Measurements from ENCODE around the gene FAM117B. TPM values are rescaled to one million over a fixed set of nuclear protein-coding genes. Genes with fewer than 3 reads are reported as not detected.
"Not testable (repeated sequence)": the region's sequence is repeated elsewhere in the genome, so short reads cannot be mapped to it uniquely, and the experiment has no call there.

The FAM117B gene
- total RNA-seq, 2 experiments from 2014 or later, result 23.0 to 24.9 TPM

DNA sequence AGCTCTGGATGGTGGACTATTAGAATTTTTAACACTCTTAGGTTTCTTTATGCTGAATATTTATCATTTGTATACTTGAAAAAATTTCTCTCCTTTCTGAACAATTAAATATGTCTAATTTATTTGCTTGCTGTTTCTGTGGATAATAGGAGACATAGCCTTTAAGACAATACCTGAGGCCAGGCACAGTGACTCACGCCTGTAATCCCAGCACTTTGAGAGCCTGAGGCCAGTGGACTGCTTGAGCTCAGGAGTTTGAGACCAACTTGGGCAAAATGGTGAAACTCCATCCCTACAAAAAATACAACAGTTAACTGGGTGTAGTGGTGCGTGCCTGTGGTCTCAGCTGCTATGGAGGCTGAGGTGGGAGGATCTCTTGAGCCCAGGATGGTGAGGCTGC lies 54.7 kb downstream of the FAM117B start:
- CTCF ChIA-PET, result no interaction called here
- Mint-ChIP-seq H3K4me3 (no peak overlapping the region), H3K4me1 (peaks cover 12% of the 10 kb centered on the region), H3K27me3 (no peaks in the 10 kb centered on the region), H3K9me3 (peaks cover 4% of the 10 kb centered on the region), H3K36me3 (ENCODE audit: low read depth) (peaks cover 7% of the 10 kb centered on the region), H3K27ac (no peak overlapping the region)
- POLR2A ChIA-PET, result no interaction called here
- DNase-seq, result no peak

DNA sequence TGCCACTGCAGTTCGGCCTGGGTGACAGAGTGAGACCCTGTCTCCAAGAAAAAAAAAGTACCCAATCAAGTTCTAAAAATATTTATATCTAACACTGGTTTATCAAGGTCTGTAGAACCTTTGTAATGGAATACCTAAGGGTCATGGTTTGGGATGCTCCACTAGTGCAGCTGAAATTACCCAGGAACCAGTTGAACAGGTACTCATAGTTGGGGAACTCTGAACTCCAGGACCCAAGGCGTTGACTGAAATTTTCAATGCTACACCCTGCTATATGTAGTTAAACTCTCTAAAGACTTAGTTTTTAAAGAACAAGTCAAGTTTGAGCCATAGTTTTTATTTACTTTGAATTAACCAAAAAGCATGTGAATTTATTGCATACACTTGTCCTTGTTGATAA lies 55.1 kb downstream of the FAM117B start:
- Mint-ChIP-seq H3K27ac (no peak overlapping the region), H3K9me3 (peaks cover 4% of the 10 kb centered on the region), H3K27me3 (no peaks in the 10 kb centered on the region), H3K4me3 (no peak overlapping the region), H3K36me3 (ENCODE audit: low read depth) (peaks cover 7% of the 10 kb centered on the region), H3K4me1 (peaks cover 17% of the 10 kb centered on the region)
- CTCF ChIA-PET, result no interaction called here
- no peak for DNase-seq
- POLR2A ChIA-PET, result no interaction called here

DNA sequence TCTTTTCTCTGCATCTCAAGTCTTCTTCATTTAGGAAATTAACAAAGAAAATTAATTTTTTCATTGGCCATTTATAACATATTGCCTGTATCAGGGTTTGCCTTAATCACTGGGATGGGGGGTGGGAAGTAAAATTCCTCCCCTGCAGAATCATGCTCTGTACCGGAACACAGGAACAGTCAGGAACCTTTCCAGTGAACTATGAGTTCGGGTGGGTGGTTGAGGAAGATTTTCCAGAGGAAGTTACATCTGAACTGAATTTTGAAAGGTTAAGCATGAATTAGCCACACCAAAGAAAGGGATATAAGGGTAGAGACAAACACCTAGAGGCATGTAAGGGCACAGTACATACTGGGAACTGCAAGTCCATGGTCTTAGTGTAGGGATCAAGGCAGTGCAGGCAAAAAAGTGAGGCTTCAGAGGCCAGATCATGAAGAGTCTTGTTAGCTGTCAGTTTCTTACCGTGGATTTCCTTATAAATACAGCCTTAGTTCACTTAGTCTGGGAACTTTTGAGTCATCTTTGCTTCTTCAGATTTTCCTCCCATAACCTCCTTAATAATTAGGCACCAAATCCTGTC lies 55.6 kb downstream of the FAM117B start:
- peaks cover 7% of the 10 kb centered on the region for H3K36me3 Mint-ChIP-seq (ENCODE audit: low read depth)
- H3K4me3 Mint-ChIP-seq, result no peak overlapping the region

DNA sequence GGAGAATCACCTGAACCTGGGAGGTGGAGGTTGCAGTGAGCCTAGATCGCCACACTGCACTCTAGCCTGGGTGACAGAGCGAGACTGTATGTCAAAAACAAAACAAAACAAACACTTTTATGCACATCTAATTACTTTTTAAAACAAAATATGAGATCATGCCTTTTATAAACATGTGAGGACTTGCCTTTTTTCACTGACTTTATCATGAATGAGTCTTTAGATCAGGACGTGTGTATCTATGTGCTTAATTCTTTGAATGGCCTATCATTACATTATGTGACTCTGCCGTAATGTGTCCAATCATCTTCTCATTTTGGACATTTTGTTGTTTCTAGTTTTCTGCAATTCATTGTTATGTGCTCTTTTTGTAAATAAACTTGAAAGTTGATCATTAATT lies 58.7 kb downstream of the FAM117B start:
- Mint-ChIP-seq H3K9me3 (peaks cover 2% of the 10 kb centered on the region), H3K4me3 (no peak overlapping the region), H3K27ac (peak overlapping the region; percentile 3), H3K4me1 (peaks cover 22% of the 10 kb centered on the region), H3K36me3 (ENCODE audit: low read depth) (peaks cover 16% of the 10 kb centered on the region), H3K27me3 (no peaks in the 10 kb centered on the region)
- ChIA-PET CTCF (no interaction called here), POLR2A (interaction anchor here (0.6 kb wide), 1 partner anchor 1104 kb away, joined by 3 read pairs; no protein-coding TSS in a partner anchor)
- no peak for DNase-seq

More for the DNA sequence above, 55.6 kb downstream of the FAM117B start:
- Mint-ChIP-seq H3K4me1 (peaks cover 22% of the 10 kb centered on the region), H3K27me3 (no peaks in the 10 kb centered on the region), H3K9me3 (peaks cover 4% of the 10 kb centered on the region), H3K27ac (no peak overlapping the region)
- CTCF ChIA-PET, result no interaction called here
- no peak for DNase-seq
- POLR2A ChIA-PET, result no interaction called here

DNA sequence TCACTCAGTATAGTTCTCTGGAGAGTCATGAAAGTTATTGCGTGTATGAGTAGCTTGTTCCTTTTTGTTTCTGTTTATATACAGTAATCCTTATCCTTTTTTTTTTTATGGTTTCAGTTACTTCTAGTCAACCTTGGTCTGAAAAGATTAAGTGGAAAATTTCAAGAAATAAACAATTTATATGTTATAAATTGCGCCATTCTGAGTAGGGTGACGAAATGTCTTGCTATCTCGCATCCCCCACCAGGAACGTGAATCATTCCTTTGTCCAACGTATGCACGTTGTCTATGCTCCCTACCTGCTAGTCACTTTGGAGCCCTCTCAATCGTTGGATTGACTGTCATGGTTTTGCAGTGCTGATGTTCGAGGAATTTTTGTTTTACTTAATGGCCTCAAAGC lies 60.4 kb downstream of the FAM117B start:
- POLR2A ChIA-PET, result interaction anchor here (0.7 kb wide), 1 partner anchor 506 kb away, joined by 4 read pairs; no protein-coding TSS in a partner anchor
- Mint-ChIP-seq H3K27me3 (no peaks in the 10 kb centered on the region), H3K27ac (no peak overlapping the region), H3K36me3 (ENCODE audit: low read depth) (peaks cover 22% of the 10 kb centered on the region), H3K4me1 (peaks cover 28% of the 10 kb centered on the region), H3K9me3 (peaks cover 5% of the 10 kb centered on the region), H3K4me3 (no peak overlapping the region)
- CTCF ChIA-PET, result interaction anchor here (1.0 kb wide), 1 partner anchor 10 kb away, joined by 5 read pairs; no protein-coding TSS in a partner anchor
- DNase-seq, result no peak

DNA sequence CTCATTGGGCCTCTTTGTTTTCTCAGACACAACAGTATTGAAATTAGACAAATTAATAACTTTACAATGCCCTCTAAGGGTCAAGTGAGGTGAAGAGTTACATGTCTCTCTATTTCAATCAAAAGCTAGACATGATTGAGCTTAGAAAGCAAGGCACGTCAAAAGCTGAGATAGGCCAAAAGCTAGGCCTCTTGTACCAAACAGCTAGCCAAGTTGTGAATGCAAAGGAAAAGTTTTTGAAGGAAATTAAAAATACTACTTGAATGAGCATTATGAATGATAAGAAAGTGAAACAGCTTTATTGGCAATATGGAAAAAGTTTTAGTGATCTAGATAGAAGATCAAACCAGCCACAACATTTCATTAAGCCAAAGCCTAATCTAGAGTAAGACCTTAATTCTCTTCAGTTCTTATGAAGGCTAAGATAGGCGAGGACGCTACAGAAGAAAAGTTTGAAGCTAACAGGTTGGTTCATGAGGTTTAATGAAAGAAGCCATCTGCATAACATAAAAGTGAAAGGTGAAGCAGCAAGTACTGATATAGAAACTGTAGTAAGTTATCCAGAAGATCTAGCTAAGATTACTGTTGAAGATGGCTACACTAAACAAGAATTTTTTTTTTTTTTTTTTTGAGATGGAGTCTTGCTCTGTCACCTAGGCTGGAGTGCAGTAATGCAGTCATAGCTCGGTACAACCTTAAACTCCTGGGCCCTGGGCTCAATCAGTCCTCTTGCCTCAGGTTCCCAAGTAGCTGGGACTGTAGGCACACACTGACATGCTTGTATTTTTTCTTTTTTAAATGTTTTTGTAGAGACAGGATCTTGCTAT lies 65.5 kb downstream of the FAM117B start:
- no peak for DNase-seq
- H3K27ac Mint-ChIP-seq, result peak overlapping the region; percentile 37
- ChIA-PET CTCF (interaction anchor here (1.3 kb wide), 1 partner anchor 41 kb away, joined by 3 read pairs; no protein-coding TSS in a partner anchor), POLR2A (interaction anchor here (1.0 kb wide), 3 partner anchors 31 to 66 kb away, joined by 4 to 6 read pairs (median 4); no protein-coding TSS in a partner anchor)
- H3K4me3 Mint-ChIP-seq, result peak overlapping the region; percentile 3
- peaks cover 41% of the 10 kb centered on the region for H3K4me1 Mint-ChIP-seq
- peaks cover 7% of the 10 kb centered on the region for H3K9me3 Mint-ChIP-seq
- no peaks in the 10 kb centered on the region for H3K27me3 Mint-ChIP-seq
- H3K36me3 Mint-ChIP-seq (ENCODE audit: low read depth), result peaks cover 27% of the 10 kb centered on the region

DNA sequence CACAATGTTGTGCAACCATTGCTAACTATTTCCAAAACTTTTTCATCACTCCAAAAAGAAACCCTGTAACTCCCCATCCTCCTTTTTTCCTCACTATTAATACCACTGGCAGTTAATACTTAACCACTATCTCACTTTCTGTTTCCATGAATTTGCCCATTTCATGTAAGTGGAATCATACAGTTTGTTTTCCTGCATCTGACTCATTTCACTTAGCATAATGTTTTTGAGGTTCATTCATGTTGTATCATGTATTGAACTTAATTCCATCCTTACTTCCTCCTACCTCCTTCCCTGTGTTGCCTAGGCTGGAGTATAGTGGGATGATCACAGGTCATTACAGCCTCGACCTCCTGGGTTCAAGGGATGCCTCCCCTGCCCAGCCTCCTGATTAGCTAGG lies 68.3 kb downstream of the FAM117B start:
- ChIA-PET POLR2A (no interaction called here), CTCF (no interaction called here)
- H3K9me3 Mint-ChIP-seq, result peaks cover 7% of the 10 kb centered on the region
- peaks cover 24% of the 10 kb centered on the region for H3K36me3 Mint-ChIP-seq (ENCODE audit: low read depth)
- H3K4me3 Mint-ChIP-seq, result no peak overlapping the region
- no peaks in the 10 kb centered on the region for H3K27me3 Mint-ChIP-seq
- peaks cover 52% of the 10 kb centered on the region for H3K4me1 Mint-ChIP-seq
- no peak for DNase-seq
- H3K27ac Mint-ChIP-seq, result no peak overlapping the region

DNA sequence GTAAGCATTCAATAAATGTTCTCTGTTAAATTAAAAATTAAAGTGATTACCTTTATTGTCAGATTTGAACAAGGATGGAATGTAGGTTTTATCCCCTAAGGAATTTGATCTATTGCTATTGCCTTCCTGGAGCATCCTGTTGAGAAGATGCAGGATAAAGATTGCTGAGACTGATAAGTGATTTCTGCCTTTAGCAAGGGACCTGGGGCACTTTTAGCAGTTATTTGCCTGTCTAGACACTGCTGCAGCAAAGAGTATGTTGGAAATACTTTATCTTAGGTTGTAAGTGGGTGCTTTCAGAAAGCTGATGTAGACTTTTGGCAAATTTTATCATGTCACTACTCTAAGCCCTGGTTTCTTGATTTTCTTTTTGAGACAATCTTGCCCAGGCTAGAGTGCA lies 69.5 kb downstream of the FAM117B start:
- no peak overlapping the region for H3K27ac Mint-ChIP-seq

DNA sequence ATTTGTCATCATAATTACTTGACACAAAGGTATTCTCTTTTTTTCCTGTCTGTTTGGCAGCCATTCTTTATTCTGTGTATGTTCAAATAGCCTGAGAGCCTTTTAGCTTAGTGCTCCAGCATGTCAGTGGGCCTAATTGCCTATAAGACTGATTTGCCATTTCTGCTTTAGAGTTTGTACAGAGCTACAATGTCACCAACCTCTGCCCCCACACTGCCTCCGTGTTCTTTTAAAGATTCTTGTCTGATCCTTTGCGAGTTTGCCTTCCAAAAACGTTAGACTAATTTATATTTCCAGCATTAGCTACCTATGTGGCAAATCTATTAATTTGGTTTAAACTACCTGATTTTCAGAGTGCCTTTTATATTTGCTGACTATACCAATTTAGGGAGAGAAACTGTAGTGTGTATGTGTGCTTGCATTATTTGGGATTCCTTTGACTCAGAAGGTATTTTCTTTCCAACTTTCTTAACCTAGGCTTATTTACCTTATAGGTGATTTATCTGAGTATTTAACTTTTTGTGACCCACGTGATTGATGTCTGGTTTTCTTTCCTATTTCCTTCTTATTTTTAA lies 70.8 kb downstream of the FAM117B start:
- Mint-ChIP-seq H3K27me3 (no peaks in the 10 kb centered on the region), H3K36me3 (ENCODE audit: low read depth) (peaks cover 27% of the 10 kb centered on the region), H3K4me1 (peaks cover 41% of the 10 kb centered on the region), H3K27ac (peak overlapping the region; percentile 52), H3K4me3 (no peak overlapping the region), H3K9me3 (peaks cover 9% of the 10 kb centered on the region)
- ChIA-PET POLR2A (no interaction called here), CTCF (interaction anchor here (2.1 kb wide), 1 partner anchor 10 kb away, joined by 5 read pairs; no protein-coding TSS in a partner anchor)
- DNase-seq, result no peak

More for the DNA sequence above, 69.5 kb downstream of the FAM117B start:
- DNase-seq, result no peak
- Mint-ChIP-seq H3K27me3 (no peaks in the 10 kb centered on the region), H3K9me3 (peaks cover 11% of the 10 kb centered on the region), H3K4me1 (peaks cover 52% of the 10 kb centered on the region), H3K36me3 (ENCODE audit: low read depth) (peaks cover 28% of the 10 kb centered on the region), H3K4me3 (no peak overlapping the region)
- ChIA-PET CTCF (interaction anchor here (2.1 kb wide), 1 partner anchor 8 kb away, joined by 5 read pairs; no protein-coding TSS in a partner anchor), POLR2A (no interaction called here)

DNA sequence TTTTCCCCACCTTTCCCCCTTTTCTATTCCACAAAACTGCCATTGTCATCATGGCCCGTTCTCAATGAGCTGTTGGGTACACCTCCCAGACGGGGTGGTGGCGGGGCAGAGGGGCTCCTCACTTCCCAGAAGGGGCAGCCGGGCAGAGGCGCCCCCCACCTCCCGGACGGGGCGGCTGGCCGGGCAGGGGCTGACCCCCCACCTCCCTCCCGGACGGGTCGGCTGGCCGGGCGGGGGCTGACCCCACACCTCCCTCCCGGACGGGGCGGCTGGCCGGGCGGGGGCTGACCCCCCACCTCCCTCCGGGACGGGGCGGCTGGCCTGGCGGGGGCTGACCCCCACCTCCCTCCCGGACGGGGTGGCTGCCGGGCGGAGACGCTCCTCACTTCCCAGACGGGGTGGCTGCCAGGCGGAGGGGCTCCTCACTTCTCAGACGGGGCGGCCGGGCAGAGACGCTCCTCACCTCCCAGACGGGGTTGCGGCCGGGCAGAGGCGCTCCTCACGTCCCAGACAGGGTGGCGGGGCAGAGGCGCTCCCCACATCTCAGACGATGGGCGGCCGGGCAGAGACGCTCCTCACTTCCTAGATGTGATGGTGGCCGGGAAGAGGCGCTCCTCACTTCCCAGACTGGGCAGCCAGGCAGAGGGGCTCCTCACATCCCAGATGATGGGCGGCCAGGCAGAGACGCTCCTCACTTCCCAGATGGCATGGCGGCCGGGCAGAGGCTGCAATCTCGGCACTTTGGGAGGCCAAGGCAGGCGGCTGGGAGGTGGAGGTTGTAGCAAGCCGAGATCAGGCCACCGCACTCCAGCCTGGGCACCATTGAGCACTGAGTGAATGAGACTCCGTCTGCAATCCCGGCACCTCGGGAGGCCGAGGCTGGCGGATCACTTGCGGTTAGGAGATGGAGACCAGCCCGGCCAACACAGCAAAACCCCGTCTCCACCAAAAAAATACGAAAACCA lies 80.5 kb downstream of the FAM117B start:
- DNase-seq, CTCF ChIA-PET, H3K27ac Mint-ChIP-seq, POLR2A ChIA-PET, H3K27me3 Mint-ChIP-seq, H3K4me3 Mint-ChIP-seq: not testable (repeated sequence)
- peaks cover 34% of the 10 kb centered on the region for H3K36me3 Mint-ChIP-seq (ENCODE audit: low read depth)
- peaks cover 17% of the 10 kb centered on the region for H3K4me1 Mint-ChIP-seq
- H3K9me3 Mint-ChIP-seq, result peaks cover 35% of the 10 kb centered on the region

DNA sequence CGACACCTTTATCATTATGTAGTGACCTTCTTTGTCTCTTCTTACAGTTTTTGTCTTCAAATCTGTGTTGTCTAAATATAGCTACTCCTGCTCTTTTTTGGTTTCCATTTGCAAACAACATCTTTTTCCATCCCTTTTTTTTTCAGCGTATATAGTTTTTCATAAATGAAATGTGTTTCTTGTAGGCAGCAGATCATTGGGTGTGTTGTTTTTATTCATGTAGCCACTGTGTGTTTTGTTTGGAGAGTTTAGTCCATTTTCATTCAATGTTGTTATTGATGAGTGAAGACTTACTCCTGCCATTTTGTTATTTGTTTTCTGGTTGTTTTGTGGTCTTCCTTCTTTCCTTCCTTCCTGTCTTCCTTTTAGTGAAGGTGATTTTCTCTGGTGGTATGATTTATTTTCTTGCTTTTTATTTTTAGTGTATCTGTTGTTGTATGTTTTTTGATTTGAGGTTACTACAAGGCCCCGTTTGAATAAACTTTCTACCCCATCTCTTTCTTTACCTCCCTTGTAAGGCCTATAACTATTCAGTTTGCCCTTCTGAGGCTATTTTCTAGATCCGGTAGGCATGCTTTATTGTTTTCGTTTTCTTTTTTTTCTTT lies 81.4 kb downstream of the FAM117B start:
- peaks cover 30% of the 10 kb centered on the region for H3K36me3 Mint-ChIP-seq (ENCODE audit: low read depth)
- no peak for DNase-seq
- CTCF ChIA-PET, result no interaction called here
- H3K4me3 Mint-ChIP-seq, result no peak overlapping the region
- H3K9me3 Mint-ChIP-seq, result peaks cover 31% of the 10 kb centered on the region
- H3K4me1 Mint-ChIP-seq, result peaks cover 17% of the 10 kb centered on the region
- peak overlapping the region; percentile 17 for H3K27ac Mint-ChIP-seq
- H3K27me3 Mint-ChIP-seq, result no peaks in the 10 kb centered on the region
- POLR2A ChIA-PET, result no interaction called here
